GM19455 (cell line): ENCODE results near the gene FN1.

Source experiments
- ATAC-seq: cut with Tn5 transposase; IDR thresholded peaks from one replicate; pipeline ENCODE4 v1.9.1; 2021; ENCODE audit not compliant: unreplicated experiment

The FN1 gene

GRCh38 chr2:215354771-215355695 lies 80.8 kb downstream of the FN1 start:
- ATAC-seq, result no peak

- no peak for ATAC-seq
Measured at GRCh38 chr2:215352602-215353001, 83.3 kb downstream of the FN1 start.

GRCh38 chr2:215347878-215348277 lies 88.0 kb downstream of the FN1 start:
- no peak for ATAC-seq

GRCh38 chr2:215338883-215339679 lies 96.8 kb downstream of the FN1 start:
- no peak for ATAC-seq

- no peak for ATAC-seq
Measured at GRCh38 chr2:215332872-215333595, 102.8 kb downstream of the FN1 start.

- ATAC-seq, result no peak
Measured at GRCh38 chr2:215328066-215328465, 107.8 kb downstream of the FN1 start.

GRCh38 chr2:215324811-215325210 lies 111.1 kb downstream of the FN1 start:
- no peak for ATAC-seq

- no peak for ATAC-seq
Measured at GRCh38 chr2:215320679-215321078, 115.2 kb downstream of the FN1 start.

GRCh38 chr2:215320102-215320501 lies 115.8 kb downstream of the FN1 start:
- ATAC-seq, result no peak

- no peak for ATAC-seq
Measured at GRCh38 chr2:215319500-215319899, 116.4 kb downstream of the FN1 start.

GRCh38 chr2:215316336-215316735 lies 119.5 kb downstream of the FN1 start:
- no peak for ATAC-seq

- ATAC-seq, result no peak
Measured at GRCh38 chr2:215315301-215315700, 120.6 kb downstream of the FN1 start.

- no peak for ATAC-seq
Measured at GRCh38 chr2:215314896-215315295, 121.0 kb downstream of the FN1 start.

GRCh38 chr2:215313255-215313613 lies 122.6 kb downstream of the FN1 start:
- no peak for ATAC-seq

- peak; percentile 99 for ATAC-seq
Measured at GRCh38 chr2:215311625-215312396, 124.1 kb downstream of the FN1 start, which contains the start of gene ATIC. Gene ATIC (plus strand): TSS chr2:215312059. CDS start chr2:215312143, 84 bp downstream.

- peak; percentile 37 for ATAC-seq
Measured at GRCh38 chr2:215311259-215311624, 124.6 kb downstream of the FN1 start.
